ENCODE measurements around the gene ATAD3B. TPM values are rescaled to one million over a fixed set of nuclear protein-coding genes. Genes with fewer than 3 reads are reported as not detected.
"Not testable (repeated sequence)": the region's sequence is repeated elsewhere in the genome, so short reads cannot be mapped to it uniquely, and the experiment has no call there.

The ATAD3B gene
- total RNA-seq, 1 experiment from 2014 or later = 104 TPM

DNA sequence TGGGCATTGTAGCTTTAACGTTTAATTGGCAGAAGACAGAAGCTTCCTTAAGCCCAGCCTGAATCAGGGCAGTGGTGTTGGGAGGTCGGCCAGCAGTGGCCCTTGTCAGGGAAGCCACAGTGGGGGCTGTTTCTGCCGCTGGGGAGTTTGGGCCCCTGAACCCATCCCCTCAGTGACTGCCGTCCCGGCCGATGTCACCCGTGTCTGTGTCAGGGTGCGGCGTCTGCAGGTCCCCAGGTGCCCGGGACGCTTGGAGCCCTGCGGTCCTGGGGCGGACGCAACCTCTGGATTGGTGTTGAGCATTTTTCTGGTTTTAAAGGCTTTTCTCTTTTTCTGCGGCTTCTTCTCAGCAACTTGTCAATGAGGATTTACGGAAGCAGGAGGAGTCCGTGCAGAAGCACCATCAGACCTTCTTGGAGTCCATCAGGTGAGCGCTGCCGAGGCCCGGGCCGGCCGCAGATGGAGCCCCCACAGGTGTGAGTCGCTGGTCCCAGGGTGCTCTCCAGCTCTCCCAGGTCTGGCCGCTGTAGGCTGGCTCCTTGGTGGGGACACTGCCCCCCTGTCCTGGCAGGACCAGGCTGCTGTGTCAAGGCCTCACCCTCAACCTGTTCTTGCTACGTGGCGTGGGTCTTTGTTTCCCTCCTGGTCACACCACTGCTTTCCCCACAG is 19.7 kb upstream of the ATAD3B start:
- DNase-seq (ENCODE audit: low read depth, low spot score) = no peak

GRCh38 chr1:1452365-1452739 is 19.2 kb upstream of the ATAD3B start:
- H3K4me1 ChIP-seq (ENCODE audit: control insufficient read depth, insufficient read depth, low read length); ATAC-seq; DNase-seq (ENCODE audit: low read depth, low spot score); H3K27ac ChIP-seq (ENCODE audit: low read length); H3K4me3 ChIP-seq (ENCODE audit: low read depth in 2 of 2, low read length in 2 of 2); in situ Hi-C loops (cut with HindIII; ENCODE audit: low pct_unique_long_range_greater_than_20kb, low sequenced_read_pairs); BruUV-seq (replicated peaks); POLR2A ChIA-PET; H3K27me3 ChIP-seq (ENCODE audit: control insufficient read depth, insufficient read depth, low read length); H3K9me3 ChIP-seq (ENCODE audit: control insufficient read depth, insufficient read depth, low read depth, low read length); CTCF ChIA-PET; intact Hi-C loops (cut with micrococcal nuclease; ENCODE audit: unreplicated experiment); H3K36me3 ChIP-seq (ENCODE audit: control insufficient read depth, insufficient read depth, low read length): not testable (repeated sequence)

More for the DNA sequence above, 19.7 kb upstream of the ATAD3B start:
- ATAC-seq = no peak
- no peaks in the 10 kb centered on the region for H3K4me1 ChIP-seq (ENCODE audit: control insufficient read depth, insufficient read depth, low read length)
- BruUV-seq (replicated peaks) = no TSS peak
- no peak overlapping the region for H3K27ac ChIP-seq (ENCODE audit: low read length)
- in situ Hi-C loops (cut with HindIII; ENCODE audit: low pct_unique_long_range_greater_than_20kb, low sequenced_read_pairs) (no loop called here), intact Hi-C loops (cut with micrococcal nuclease; ENCODE audit: unreplicated experiment) (no loop called here)
- no peaks in the 10 kb centered on the region for H3K36me3 ChIP-seq (ENCODE audit: control insufficient read depth, insufficient read depth, low read length)
- TF ChIP-seq TCF7L2 (IDR thresholded peaks at IDR 0.05; ENCODE audit: low read depth, low read length) (no peak), SIN3A (IDR thresholded peaks at IDR 0.05; ENCODE audit: borderline replicate concordance, insufficient read depth, low read depth, low read length) (no peak), POLR2AphosphoS5 (IDR thresholded peaks at IDR 0.05; ENCODE audit: low read depth, low read length) (no peak), REST (IDR thresholded peaks at IDR 0.05; ENCODE audit: insufficient read depth in 1 of 2, low read depth in 2 of 2, low read length in 1 of 2) (no peak)
- TF ChIP-seq, protein P1, sequence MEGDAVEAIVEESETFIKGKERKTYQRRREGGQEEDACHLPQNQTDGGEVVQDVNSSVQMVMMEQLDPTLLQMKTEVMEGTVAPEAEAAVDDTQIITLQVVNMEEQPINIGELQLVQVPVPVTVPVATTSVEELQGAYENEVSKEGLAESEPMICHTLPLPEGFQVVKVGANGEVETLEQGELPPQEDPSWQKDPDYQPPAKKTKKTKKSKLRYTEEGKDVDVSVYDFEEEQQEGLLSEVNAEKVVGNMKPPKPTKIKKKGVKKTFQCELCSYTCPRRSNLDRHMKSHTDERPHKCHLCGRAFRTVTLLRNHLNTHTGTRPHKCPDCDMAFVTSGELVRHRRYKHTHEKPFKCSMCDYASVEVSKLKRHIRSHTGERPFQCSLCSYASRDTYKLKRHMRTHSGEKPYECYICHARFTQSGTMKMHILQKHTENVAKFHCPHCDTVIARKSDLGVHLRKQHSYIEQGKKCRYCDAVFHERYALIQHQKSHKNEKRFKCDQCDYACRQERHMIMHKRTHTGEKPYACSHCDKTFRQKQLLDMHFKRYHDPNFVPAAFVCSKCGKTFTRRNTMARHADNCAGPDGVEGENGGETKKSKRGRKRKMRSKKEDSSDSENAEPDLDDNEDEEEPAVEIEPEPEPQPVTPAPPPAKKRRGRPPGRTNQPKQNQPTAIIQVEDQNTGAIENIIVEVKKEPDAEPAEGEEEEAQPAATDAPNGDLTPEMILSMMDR (IDR thresholded peaks at IDR 0.05) = no peak
- POLR2A ChIA-PET = no interaction called here
- no peaks in the 10 kb centered on the region for H3K9me3 ChIP-seq (ENCODE audit: control insufficient read depth, insufficient read depth, low read depth, low read length)
- H3K27me3 ChIP-seq (ENCODE audit: control insufficient read depth, insufficient read depth, low read length) = no peaks in the 10 kb centered on the region
- CTCF ChIA-PET = no interaction called here
- no peak overlapping the region for H3K4me3 ChIP-seq (ENCODE audit: low read depth in 2 of 2, low read length in 2 of 2)

GRCh38 chr1:1452882-1453281 is 18.7 kb upstream of the ATAD3B start:
- ChIA-PET CTCF (no interaction called here), POLR2A (interaction anchor here (0.6 kb wide), 1 partner anchor 46 kb away, joined by 19 read pairs; no protein-coding TSS in a partner anchor)
- Histone ChIP-seq H3K36me3 (ENCODE audit: control insufficient read depth, insufficient read depth, low read length) (no peaks in the 10 kb centered on the region), H3K9me3 (ENCODE audit: control insufficient read depth, insufficient read depth, low read depth, low read length) (no peaks in the 10 kb centered on the region), H3K27ac (ENCODE audit: low read length) (no peak overlapping the region), H3K4me1 (ENCODE audit: control insufficient read depth, insufficient read depth, low read length) (no peaks in the 10 kb centered on the region), H3K4me3 (ENCODE audit: low read depth in 2 of 2, low read length in 2 of 2) (no peak overlapping the region), H3K27me3 (ENCODE audit: control insufficient read depth, insufficient read depth, low read length) (no peaks in the 10 kb centered on the region)
- intact Hi-C loops (cut with micrococcal nuclease; ENCODE audit: unreplicated experiment) = no loop called here
- TF ChIP-seq SIN3A (IDR thresholded peaks at IDR 0.05; ENCODE audit: borderline replicate concordance, insufficient read depth, low read depth, low read length) (no peak), REST (IDR thresholded peaks at IDR 0.05; ENCODE audit: insufficient read depth in 1 of 2, low read depth in 2 of 2, low read length in 1 of 2) (no peak)
- BruUV-seq (replicated peaks) = no TSS peak
- DNase-seq (ENCODE audit: low read depth, low spot score) (no peak), ATAC-seq (no peak)
- in situ Hi-C loops (cut with HindIII; ENCODE audit: low pct_unique_long_range_greater_than_20kb, low sequenced_read_pairs) = no loop called here

DNA sequence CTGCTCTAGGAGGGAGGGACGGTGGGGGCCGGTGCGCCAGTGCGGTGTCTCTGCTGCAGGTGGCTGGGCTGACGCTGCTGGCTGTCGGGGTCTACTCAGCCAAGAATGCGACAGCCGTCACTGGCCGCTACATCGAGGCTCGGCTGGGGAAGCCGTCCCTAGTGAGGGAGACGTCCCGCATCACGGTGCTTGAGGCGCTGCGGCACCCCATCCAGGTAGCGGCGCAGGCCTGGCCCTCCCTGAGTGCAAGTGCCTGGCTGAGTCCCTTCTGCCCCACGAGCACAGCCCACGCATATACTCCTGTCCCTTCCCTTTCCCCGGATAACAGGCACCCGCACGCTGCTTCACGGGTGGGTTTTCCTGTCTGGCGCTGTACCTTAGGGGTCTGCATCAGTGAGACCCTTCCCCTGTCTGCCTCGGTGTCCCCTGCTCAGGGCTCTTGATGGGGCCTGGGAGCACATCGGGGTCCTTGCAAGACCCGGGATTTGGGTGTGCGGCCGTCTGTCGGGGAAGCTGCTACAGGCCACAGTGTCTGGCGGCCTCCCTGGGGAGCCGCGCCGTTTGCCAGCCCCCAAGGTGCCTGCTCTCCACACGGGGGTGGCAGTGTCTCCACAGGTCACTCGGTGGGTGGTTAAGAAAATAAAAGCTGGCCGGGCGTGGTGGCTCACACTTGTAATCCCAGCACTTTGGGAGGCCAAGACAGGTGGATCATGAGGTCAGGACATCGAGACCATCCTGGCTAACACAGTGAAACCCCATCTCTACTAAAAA is 17.1 kb upstream of the ATAD3B start:
- H3K4me3 ChIP-seq (ENCODE audit: low read depth in 2 of 2, low read length in 2 of 2); intact Hi-C loops (cut with micrococcal nuclease; ENCODE audit: unreplicated experiment); DNase-seq (ENCODE audit: low read depth, low spot score); in situ Hi-C loops (cut with HindIII; ENCODE audit: low pct_unique_long_range_greater_than_20kb, low sequenced_read_pairs); CTCF ChIA-PET; H3K9me3 ChIP-seq (ENCODE audit: control insufficient read depth, insufficient read depth, low read depth, low read length); H3K27ac ChIP-seq (ENCODE audit: low read length); BruUV-seq (replicated peaks); H3K27me3 ChIP-seq (ENCODE audit: control insufficient read depth, insufficient read depth, low read length); H3K4me1 ChIP-seq (ENCODE audit: control insufficient read depth, insufficient read depth, low read length); POLR2A ChIA-PET; H3K36me3 ChIP-seq (ENCODE audit: control insufficient read depth, insufficient read depth, low read length): not testable (repeated sequence)
- 0 out of 2 replicates have a peak, but pooled peaks have one; percentile 11 for ATAC-seq

Data from Panc1 (cell line).